Endothelial cell (in vitro differentiated cells): ENCODE data around the gene EHD2. TPM values are rescaled to one million over a fixed set of nuclear protein-coding genes. Genes with fewer than 3 reads are reported as not detected.
A peak's percentile ranks its signal among the peaks of the same experiment; 100 is the strongest.
"Not testable (repeated sequence)": the region's sequence is repeated elsewhere in the genome, so short reads cannot be mapped to it uniquely, and the experiment has no call there.

Experiments
- DNase-seq: peaks from one replicate; pipeline ENCODE4 v3.0.0; 2021; ENCODE audit warnings: low spot score
- H3K27ac Mint-ChIP-seq: one replicate; pipeline ENCODE4 v1.8.0; 2021; ENCODE audit warnings: mixed read lengths, inconsistent platforms; ENCODE audit not compliant: unreplicated experiment
- H3K27me3 Mint-ChIP-seq: one replicate; pipeline ENCODE4 v1.8.0; 2021; ENCODE audit warnings: mild to moderate bottlenecking, moderate library complexity, mixed read lengths, inconsistent platforms; ENCODE audit not compliant: unreplicated experiment
- H3K36me3 Mint-ChIP-seq: one replicate; pipeline ENCODE4 v1.8.0; 2021; ENCODE audit warnings: mild to moderate bottlenecking, low read depth, mixed read lengths, inconsistent platforms; ENCODE audit not compliant: unreplicated experiment
- H3K4me1 Mint-ChIP-seq: one replicate; pipeline ENCODE4 v1.8.0; 2021; ENCODE audit warnings: mild to moderate bottlenecking, mixed read lengths, inconsistent platforms; ENCODE audit not compliant: unreplicated experiment
- H3K4me3 Mint-ChIP-seq: one replicate; pipeline ENCODE4 v1.8.0; 2021; ENCODE audit warnings: mild to moderate bottlenecking, mixed read lengths, inconsistent platforms; ENCODE audit not compliant: unreplicated experiment
- H3K9me3 Mint-ChIP-seq: one replicate; pipeline ENCODE4 v1.8.0; 2021; ENCODE audit warnings: mixed read lengths, inconsistent platforms; ENCODE audit not compliant: unreplicated experiment
- total RNA-seq: library from RNA; stranded (reverse); fragmentation: NEBNext Ultra II Directional; extraction: Animal tissue kit (Norgen Biotek cat#: 25700); gene quantifications from one replicate; pipeline ENCODE4 v1.2.1, GENCODE V29; 2021; ENCODE audit not compliant: unreplicated experiment
- TF ChIP-seq, protein P1 (sequence below): fragments of 200-600 bp; sonication (generic); IDR thresholded peaks from one replicate; pipeline ENCODE4 v1.5.0; 2021; ENCODE audit warnings: antibody characterized with exemption; ENCODE audit not compliant: unreplicated experiment

EHD2 gene
- total RNA-seq, 1 donor from 2014 or later = 81.5 TPM

DNA sequence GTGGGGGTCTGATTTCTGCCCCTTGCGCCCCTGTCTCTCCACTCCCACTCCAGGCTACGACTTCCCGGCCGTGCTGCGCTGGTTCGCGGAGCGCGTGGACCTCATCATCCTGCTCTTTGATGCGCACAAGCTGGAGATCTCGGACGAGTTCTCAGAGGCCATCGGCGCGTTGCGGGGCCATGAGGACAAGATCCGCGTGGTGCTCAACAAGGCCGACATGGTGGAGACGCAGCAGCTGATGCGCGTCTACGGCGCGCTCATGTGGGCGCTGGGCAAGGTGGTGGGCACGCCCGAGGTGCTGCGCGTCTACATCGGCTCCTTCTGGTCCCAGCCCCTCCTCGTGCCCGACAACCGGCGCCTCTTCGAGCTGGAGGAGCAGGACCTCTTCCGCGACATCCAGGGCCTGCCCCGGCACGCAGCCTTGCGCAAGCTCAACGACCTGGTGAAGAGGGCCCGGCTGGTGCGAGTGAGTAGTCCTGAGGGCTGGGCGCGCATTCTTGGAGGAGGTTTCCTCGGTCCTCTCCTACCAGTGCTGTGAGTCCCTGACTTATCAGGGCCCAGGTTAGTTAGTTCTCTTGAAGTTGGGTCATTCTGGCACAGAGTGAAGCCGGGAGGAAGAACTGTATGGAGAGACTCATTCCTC, 12.7 kb downstream of the EHD2 start:
- Mint-ChIP-seq H3K27me3 (peaks cover 14% of the 10 kb centered on the region), H3K9me3 (peaks cover 4% of the 10 kb centered on the region), H3K27ac (no peak overlapping the region), H3K4me3 (no peak overlapping the region), H3K4me1 (peaks cover 23% of the 10 kb centered on the region), H3K36me3 (peaks cover 48% of the 10 kb centered on the region)
- DNase-seq = no peak
- TF ChIP-seq, protein P1, sequence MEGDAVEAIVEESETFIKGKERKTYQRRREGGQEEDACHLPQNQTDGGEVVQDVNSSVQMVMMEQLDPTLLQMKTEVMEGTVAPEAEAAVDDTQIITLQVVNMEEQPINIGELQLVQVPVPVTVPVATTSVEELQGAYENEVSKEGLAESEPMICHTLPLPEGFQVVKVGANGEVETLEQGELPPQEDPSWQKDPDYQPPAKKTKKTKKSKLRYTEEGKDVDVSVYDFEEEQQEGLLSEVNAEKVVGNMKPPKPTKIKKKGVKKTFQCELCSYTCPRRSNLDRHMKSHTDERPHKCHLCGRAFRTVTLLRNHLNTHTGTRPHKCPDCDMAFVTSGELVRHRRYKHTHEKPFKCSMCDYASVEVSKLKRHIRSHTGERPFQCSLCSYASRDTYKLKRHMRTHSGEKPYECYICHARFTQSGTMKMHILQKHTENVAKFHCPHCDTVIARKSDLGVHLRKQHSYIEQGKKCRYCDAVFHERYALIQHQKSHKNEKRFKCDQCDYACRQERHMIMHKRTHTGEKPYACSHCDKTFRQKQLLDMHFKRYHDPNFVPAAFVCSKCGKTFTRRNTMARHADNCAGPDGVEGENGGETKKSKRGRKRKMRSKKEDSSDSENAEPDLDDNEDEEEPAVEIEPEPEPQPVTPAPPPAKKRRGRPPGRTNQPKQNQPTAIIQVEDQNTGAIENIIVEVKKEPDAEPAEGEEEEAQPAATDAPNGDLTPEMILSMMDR = no peak

DNA sequence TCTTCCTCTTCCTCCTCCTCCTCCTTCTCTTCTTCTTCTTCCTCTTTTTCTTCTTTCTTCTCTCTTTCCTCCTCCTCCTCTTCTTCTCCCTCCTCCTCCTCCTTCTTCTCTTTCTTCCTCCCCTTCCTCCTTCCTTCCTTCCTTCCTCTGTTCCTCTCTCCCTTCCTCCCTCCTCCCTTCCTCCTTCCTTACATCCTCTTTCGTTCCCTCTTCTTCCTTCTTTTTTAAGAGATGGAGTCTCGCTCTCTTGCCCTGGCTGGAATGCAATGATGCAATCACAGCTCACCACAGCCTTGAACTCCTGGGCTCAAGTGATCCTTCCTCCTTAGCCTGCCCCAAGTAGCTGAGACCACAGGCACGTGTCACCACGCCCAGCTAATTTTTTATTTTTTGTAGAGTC, 13.2 kb downstream of the EHD2 start:
- Mint-ChIP-seq H3K27me3 (peaks cover 11% of the 10 kb centered on the region), H3K27ac (no peak overlapping the region), H3K9me3 (peaks cover 4% of the 10 kb centered on the region), H3K4me1 (peaks cover 25% of the 10 kb centered on the region), H3K36me3 (peaks cover 48% of the 10 kb centered on the region), H3K4me3 (peak overlapping the region; percentile 28)
- TF ChIP-seq, protein P1 = no peak
- no peak for DNase-seq

DNA sequence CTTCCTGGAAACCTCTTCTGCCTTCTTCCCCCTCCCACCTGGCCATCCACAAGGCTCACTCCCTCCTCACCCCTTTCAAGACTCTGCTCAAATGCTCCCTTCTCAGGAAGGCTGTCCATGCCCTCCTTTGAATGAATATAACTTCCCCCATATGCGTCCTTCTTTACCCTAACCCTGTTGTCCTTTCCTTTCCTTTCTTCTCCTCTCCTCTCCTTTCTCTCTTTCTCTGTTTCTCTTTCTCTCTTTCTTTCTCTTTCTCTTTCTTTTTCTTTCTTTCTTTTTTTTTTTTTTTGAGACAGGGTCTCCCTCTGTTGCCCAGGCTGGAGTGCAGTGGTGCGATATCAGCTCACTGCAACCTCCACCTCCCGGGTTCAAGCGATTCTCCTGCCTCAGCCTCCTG, 15.1 kb downstream of the EHD2 start:
- H3K27me3 Mint-ChIP-seq, DNase-seq, H3K9me3 Mint-ChIP-seq: not testable (repeated sequence)
- Mint-ChIP-seq H3K36me3 (peaks cover 48% of the 10 kb centered on the region), H3K4me1 (peaks cover 25% of the 10 kb centered on the region), H3K4me3 (peak overlapping the region; percentile 6), H3K27ac (peak overlapping the region; percentile 68)

DNA sequence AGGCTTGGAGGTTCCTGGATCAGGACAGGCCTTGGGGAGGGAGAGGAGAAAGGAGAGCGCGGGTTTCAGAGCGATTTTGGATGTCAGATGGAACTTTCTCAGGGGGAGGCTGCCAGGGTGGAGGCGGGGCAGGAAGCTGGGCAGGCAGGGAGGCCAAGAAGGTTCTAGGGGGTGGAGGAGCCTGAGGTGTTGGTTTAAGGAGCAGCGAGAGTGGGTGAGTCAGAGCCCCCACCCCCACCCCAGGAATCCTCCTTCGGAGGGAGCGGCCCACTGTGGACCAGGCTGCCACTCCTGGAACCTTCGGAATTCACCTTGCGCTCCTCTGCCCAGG, 16.2 kb downstream of the EHD2 start:
- peak; percentile 36 for DNase-seq
- peaks cover 25% of the 10 kb centered on the region for H3K4me1 Mint-ChIP-seq
- H3K36me3 Mint-ChIP-seq = peaks cover 53% of the 10 kb centered on the region
- H3K9me3 Mint-ChIP-seq = peaks cover 4% of the 10 kb centered on the region
- TF ChIP-seq, protein P1 = no peak
- peak overlapping the region; percentile 82 for H3K4me3 Mint-ChIP-seq
- peaks cover 7% of the 10 kb centered on the region for H3K27me3 Mint-ChIP-seq
- H3K27ac Mint-ChIP-seq = peak overlapping the region; percentile 97

DNA sequence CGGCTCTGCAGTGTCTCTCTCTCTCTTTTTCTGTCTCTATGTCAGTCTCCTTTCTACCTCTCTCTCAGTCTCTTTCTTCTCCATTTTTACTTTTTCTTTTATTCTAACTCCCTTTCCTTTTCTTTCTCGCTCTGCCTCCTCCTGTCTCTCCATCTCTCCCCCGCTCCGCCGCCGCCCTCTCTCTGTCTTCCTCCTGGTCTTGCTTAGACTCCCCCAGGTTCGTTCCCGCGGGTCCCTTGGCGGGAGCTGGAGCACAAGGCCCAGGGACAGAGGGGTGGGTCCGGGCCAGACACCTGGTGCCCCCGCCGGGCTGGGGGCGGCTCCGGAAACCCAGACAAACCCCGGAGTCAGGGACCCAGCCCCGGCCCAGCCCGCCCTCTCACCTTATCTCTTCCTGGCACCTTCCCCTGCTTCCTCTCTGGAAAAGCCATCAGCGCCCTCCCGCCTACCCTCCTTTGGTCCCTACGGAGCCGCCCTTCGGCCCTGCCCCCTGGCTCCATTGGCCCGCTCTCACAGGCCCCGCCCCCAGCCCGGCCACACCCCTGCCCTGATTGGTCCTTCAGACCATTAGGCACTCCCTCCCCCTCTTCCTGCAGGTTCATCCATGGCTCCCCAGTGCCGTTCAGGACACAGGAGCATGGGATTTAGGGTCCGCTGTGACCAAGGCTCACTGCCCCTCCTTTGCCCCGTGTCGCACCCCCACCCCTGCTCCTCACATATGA, 16.7 kb downstream of the EHD2 start:
- Mint-ChIP-seq H3K4me3 (peak overlapping the region; percentile 82), H3K27ac (peak overlapping the region; percentile 97), H3K9me3 (peaks cover 4% of the 10 kb centered on the region), H3K4me1 (peaks cover 25% of the 10 kb centered on the region), H3K36me3 (peaks cover 50% of the 10 kb centered on the region), H3K27me3 (peaks cover 10% of the 10 kb centered on the region)
- peak; percentile 86 for DNase-seq
- TF ChIP-seq, protein P1 = no peak
